Measurements from ENCODE around the gene PF4V1.

PF4V1 gene

DNA sequence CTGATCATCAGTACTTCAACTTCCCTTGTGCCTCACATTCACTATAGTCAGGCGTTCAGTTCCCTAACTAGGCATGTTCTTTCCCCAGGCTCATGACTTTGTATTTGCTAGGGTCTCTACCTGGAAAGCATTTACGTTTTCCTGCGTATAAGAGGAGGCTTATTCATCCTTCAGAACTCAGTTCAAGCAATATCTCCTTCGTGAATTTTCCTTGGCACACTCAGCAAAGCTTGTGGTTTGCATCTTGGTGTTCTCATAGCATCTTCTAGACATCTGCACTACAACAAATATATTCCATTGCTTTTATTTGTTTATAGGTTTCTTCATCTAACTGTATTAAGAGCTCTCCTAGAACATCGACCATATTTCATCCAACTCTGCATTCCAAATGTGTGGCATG lies 14.0 kb upstream of the PF4V1 start:
- H3K9me3 Mint-ChIP-seq = no peaks in the 10 kb centered on the region
- no peak overlapping the region for H3K4me3 Mint-ChIP-seq
- ATAC-seq = no peak
- peaks cover 21% of the 10 kb centered on the region for H3K27me3 Mint-ChIP-seq
- H3K27ac Mint-ChIP-seq = no peak overlapping the region
- no peaks in the 10 kb centered on the region for H3K4me1 Mint-ChIP-seq
- H3K36me3 Mint-ChIP-seq = no peaks in the 10 kb centered on the region

DNA sequence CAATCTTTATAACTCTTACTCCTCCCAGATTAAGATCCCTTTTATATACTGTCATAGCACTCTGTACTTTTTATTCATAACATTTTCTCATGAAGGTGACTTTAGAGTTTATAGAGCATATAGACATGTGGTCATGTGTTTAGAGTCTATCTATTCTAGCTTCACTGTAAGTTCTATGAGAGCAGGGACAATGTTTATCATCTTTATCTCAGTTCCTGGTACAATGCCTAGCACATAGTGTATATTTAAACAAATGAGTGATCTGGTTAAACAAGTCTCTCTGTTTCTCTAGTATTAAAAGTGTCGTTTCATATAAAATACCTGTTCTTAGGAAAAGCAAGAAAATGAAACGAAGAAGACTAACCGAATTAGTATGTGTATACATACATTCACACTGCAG lies 13.4 kb upstream of the PF4V1 start:
- H3K27me3 Mint-ChIP-seq = peaks cover 21% of the 10 kb centered on the region
- no peaks in the 10 kb centered on the region for H3K4me1 Mint-ChIP-seq
- no peak overlapping the region for H3K4me3 Mint-ChIP-seq
- H3K9me3 Mint-ChIP-seq = no peaks in the 10 kb centered on the region
- H3K27ac Mint-ChIP-seq = no peak overlapping the region
- H3K36me3 Mint-ChIP-seq = no peaks in the 10 kb centered on the region
- no peak for ATAC-seq

DNA sequence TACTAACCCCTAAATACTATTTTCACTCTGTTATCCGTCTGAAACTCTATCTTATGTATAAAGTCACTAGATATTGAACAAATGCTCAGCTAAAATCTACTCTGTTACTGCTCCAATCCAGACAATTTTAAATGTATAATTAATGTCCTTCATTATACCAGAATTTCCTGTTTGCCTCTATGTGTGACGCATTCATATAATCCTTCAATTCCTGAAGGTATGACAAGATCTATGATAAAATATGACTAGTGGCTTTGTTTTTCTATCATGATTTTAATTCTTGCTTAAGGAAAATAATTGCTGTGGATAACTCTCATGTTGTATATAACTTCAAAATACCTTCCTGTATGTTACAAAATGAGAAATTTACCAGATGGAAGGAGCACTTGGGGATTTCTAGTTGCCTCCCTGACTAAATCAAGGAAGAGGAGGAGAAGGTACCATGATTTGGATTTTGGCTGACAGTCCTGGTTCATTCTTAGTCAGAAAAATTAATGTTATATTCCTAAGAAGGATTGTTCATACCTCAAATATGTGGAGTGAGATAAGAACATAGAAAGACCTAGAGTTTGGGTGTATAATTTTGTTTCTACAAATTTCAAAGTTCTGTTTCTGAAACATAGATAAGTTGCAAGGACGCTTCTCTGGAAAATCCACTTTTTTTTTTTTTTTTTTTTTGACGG lies 11.7 kb upstream of the PF4V1 start:
- no peaks in the 10 kb centered on the region for H3K4me1 Mint-ChIP-seq
- no peak overlapping the region for H3K27ac Mint-ChIP-seq
- H3K27me3 Mint-ChIP-seq = peaks cover 20% of the 10 kb centered on the region
- ATAC-seq = no peak
- no peak overlapping the region for H3K4me3 Mint-ChIP-seq
- no peaks in the 10 kb centered on the region for H3K9me3 Mint-ChIP-seq
- H3K36me3 Mint-ChIP-seq = no peaks in the 10 kb centered on the region

DNA sequence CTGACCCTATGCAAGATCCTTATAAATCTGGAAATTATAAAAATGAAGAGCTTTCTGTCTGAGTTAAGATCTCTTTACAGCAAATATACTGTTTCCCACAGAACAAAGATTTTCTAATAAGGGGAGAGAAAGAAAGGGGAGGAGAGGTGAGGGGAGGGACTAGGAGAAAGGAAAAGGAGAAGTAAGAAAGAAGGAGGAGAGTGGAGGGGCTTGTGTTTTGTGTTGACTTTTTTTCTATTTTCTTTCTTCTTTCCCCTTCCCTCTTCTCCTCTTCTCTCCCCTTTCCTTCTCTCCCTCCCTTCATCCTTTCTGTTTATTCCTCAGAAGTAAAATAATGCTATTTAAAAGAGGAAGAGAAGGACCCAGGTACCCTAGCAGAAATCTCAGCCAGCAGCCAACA lies 10.4 kb upstream of the PF4V1 start:
- Mint-ChIP-seq H3K27ac (no peak overlapping the region), H3K9me3 (no peaks in the 10 kb centered on the region), H3K27me3 (peaks cover 13% of the 10 kb centered on the region), H3K36me3 (no peaks in the 10 kb centered on the region), H3K4me3 (no peak overlapping the region), H3K4me1 (no peaks in the 10 kb centered on the region)
- ATAC-seq = no peak

DNA sequence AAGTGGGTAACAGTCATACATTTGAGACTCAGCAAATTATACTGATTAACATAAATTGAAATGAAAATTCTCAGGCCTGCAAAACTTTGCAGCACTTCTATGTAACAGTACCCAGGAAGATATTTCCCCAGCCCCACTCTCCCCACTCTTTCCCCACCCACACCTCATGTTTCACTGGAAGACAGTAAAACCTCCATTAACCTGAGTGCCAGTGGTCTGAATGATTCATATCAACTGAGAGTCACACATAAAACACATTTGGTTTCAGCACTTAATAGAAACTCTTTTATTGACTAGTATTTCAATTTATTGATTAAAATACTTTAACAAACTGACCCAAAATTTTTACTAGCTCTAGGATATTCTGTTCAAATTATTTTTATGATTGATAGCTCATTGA lies 9.7 kb upstream of the PF4V1 start:
- Mint-ChIP-seq H3K36me3 (no peaks in the 10 kb centered on the region), H3K9me3 (no peaks in the 10 kb centered on the region), H3K27ac (no peak overlapping the region), H3K27me3 (peaks cover 13% of the 10 kb centered on the region), H3K4me3 (no peak overlapping the region), H3K4me1 (no peaks in the 10 kb centered on the region)
- ATAC-seq = no peak

DNA sequence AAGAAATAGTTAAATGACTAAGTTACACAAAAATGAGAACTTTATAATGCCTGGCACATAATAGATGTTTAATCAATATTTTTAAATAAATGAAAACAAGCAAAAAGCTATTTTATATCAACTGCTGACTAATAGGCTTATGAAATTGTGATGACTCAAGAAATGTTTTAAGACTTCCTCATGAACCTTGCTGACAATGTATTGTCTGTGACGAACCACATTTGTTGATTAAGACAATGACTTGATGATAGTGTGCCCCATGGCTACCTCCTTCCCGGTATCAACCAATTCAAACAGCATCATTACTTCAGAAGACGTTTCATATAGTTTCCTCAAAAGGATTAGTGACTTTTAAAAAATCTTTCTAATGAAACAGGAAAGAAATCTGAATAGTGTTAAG lies 8.8 kb upstream of the PF4V1 start:
- no peaks in the 10 kb centered on the region for H3K36me3 Mint-ChIP-seq
- H3K4me3 Mint-ChIP-seq = no peak overlapping the region
- H3K4me1 Mint-ChIP-seq = no peaks in the 10 kb centered on the region
- H3K27ac Mint-ChIP-seq = no peak overlapping the region
- no peak for ATAC-seq
- no peaks in the 10 kb centered on the region for H3K9me3 Mint-ChIP-seq
- H3K27me3 Mint-ChIP-seq = peaks cover 7% of the 10 kb centered on the region

DNA sequence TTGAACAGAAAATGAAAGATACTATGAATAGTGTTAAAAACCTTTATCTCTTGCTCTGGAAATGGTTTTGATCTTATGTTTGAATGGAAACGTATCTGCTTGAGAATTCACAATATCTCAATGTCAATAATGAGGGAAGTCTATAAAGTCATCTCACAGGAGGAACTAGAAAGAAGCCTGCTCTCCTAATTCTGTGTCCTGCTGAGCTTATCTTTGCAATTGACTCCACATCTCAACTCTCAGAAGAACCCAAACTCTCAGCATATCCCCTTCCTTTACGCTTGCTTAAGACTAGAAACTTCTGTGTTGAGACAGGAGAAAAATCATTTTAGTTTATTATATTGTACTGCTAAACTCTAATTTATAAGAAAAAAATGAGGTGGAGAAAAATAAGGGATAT lies 8.3 kb upstream of the PF4V1 start:
- no peaks in the 10 kb centered on the region for H3K36me3 Mint-ChIP-seq
- no peaks in the 10 kb centered on the region for H3K9me3 Mint-ChIP-seq
- H3K27ac Mint-ChIP-seq = no peak overlapping the region
- no peak for ATAC-seq
- H3K27me3 Mint-ChIP-seq = peaks cover 2% of the 10 kb centered on the region
- no peak overlapping the region for H3K4me3 Mint-ChIP-seq
- no peaks in the 10 kb centered on the region for H3K4me1 Mint-ChIP-seq

DNA sequence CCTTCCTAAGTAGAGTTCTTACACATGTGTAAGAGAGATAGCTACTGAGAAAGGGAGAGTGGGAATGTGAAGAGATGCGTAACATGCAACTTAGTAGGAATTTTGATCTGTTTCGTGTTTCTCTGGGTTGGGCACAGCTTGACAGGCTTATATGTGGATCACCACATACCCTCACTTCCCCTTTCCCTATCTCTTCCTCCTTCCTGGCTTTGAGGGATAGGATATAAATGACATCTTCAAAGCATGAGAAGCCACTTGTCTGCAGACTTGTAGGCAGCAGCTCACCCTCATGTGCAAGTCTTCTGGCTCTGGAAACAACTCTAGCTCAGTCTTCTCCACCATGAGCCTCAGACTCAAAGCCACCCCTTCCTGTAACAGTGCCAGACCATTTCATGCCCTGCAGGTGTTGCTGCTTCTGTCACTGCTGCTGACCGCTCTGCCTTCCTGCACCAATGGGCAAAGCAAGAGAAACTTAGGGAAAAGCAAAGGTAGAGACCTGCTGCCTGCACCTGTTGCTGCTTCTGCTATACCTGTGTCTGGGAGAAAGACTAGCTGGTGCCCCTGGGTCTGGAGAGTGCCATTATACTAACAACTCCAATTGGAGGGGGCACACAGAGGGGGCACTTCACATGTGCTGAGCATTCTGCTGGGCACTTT lies 5.4 kb upstream of the PF4V1 start:
- Mint-ChIP-seq H3K9me3 (no peaks in the 10 kb centered on the region), H3K27me3 (no peaks in the 10 kb centered on the region), H3K27ac (no peak overlapping the region), H3K4me1 (no peaks in the 10 kb centered on the region), H3K4me3 (no peak overlapping the region), H3K36me3 (no peaks in the 10 kb centered on the region)
- ATAC-seq = peak; percentile 34

DNA sequence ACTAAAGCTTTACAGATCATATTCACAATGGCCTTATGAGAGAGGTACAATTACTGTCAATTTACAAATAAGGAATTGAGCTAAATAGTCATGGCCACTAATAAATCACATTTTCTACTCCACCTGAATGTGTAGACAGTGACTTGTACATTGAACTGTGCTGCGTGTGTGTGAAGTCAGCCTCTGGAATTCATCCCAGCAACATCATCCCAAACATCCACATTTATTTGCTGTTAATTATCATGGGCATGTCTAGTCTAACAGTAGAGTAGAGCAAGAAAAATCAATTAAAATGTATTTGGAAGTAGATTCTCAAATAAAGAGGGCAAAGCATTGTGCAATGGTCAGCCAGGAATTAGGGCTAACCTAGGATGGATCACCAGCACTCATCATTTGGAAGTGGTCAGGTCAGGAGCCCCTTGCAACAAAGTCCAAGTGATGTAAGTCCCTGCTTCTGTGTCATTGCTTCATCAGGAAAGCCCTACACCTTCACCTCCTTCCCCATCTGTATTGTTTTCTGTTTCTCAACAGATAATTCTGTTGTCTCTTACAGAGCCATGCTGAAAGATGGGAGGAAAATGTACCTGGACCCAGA lies 4.8 kb upstream of the PF4V1 start:
- Mint-ChIP-seq H3K36me3 (no peaks in the 10 kb centered on the region), H3K27ac (no peak overlapping the region), H3K9me3 (no peaks in the 10 kb centered on the region), H3K4me3 (no peak overlapping the region), H3K4me1 (no peaks in the 10 kb centered on the region), H3K27me3 (no peaks in the 10 kb centered on the region)
- ATAC-seq = no peak

DNA sequence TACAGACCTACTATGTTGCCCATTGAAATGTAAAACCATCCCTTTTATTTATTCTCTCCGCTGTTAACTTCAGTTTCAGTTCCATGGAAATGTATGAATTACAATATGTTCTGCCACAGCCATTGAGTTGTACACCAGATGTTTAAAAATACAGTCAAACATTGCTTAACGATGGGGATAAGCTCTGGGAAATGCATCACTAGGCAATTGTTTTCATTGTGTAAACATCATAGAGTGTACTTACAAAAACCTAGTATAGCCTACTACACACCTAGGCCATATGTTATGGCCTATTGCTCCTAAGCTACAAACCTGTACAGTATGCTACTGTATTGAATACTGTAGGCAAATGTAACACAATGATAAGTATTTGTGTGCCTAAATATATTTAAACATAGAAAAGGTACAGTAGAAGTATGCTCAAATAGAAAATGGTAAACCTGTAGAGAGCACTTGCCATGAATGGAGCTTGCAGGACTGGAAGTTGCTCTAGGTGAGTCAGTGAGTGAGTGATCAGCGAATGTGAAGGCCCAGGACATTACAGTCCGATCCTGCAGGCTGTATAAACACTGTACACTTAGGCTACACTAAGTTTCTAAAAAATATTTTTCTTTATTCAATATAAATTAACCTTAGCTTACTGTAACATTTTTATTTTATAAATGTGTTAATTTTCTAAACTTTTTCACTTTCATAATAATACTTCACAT lies 2.7 kb upstream of the PF4V1 start:
- Mint-ChIP-seq H3K36me3 (no peaks in the 10 kb centered on the region), H3K9me3 (no peaks in the 10 kb centered on the region), H3K4me3 (no peak overlapping the region), H3K27me3 (no peaks in the 10 kb centered on the region), H3K27ac (no peak overlapping the region), H3K4me1 (no peaks in the 10 kb centered on the region)
- ATAC-seq = no peak

DNA sequence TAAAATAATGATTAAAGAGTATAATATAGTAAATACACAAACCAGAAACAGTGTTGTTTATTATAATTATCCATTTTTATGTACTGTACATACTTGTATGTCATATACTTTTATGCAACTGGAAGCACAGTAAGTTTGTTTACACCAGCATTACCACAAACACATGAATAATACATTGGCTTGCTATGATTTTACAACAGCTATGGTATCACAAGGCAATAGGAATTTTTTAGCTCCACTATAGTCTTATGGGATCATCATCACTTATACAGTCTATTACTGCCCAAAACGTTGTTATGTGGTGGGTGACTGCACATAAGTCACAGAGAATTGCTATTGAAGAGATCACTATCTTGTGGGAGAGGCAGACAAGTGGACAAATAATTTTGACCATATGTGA lies 1.8 kb upstream of the PF4V1 start:
- ATAC-seq = no peak
- H3K36me3 Mint-ChIP-seq = no peaks in the 10 kb centered on the region
- no peak overlapping the region for H3K4me3 Mint-ChIP-seq

DNA sequence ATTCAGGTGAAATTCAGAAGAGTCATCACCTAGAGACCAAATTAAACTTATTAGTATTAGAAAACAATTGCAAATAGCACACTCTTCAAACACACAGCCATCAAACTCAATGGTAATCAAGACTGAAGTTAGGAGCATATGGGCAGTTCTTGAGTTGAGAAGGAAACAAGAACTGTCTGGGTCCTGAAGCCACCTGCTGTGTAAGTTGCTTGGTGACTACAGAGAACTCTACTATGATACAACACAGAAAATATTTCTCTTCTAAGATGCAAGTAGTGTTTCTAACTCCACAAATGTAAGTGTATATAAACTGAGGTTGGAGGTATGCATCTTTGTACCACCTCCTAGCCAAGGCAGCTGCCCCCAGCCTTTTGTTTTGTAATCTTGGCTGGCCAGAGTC lies 325 bp upstream of the PF4V1 start:
- H3K4me3 Mint-ChIP-seq = no peak overlapping the region
- no peaks in the 10 kb centered on the region for H3K9me3 Mint-ChIP-seq
- no peaks in the 10 kb centered on the region for H3K4me1 Mint-ChIP-seq

More for the DNA sequence above, 1.8 kb upstream of the PF4V1 start:
- Mint-ChIP-seq H3K27ac (no peak overlapping the region), H3K4me1 (no peaks in the 10 kb centered on the region), H3K27me3 (no peaks in the 10 kb centered on the region), H3K9me3 (no peaks in the 10 kb centered on the region)

DNA sequence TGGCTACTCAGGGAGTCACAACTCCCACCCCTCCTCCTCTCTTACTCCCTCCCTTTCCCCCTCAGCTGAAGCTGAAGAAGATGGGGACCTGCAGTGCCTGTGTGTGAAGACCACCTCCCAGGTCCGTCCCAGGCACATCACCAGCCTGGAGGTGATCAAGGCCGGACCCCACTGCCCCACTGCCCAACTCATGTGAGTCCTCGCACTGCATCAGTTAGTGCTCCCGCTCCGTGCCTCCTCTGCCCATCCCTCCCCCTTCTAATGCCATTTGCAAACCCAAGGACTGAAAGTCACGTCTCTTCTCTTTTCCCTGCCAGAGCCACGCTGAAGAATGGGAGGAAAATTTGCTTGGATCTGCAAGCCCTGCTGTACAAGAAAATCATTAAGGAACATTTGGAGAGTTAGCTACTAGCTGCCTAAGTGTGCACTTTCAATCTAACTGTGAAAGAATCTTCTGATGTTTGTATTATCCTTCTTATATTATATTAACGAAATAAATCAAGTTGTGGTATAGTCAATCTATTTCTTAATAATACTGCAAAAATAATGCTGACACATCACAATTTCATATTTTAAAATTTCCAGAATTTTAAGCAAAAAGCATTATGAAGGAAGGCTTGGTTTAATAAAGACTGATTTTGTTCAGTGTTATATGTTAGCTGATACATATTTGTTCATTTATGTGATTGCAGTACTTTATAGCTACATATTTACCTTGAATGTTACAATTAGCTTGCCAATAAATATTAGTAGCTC lies 800 bp downstream of the PF4V1 start:
- no peak overlapping the region for H3K27ac Mint-ChIP-seq

More for the DNA sequence above, 325 bp upstream of the PF4V1 start:
- Mint-ChIP-seq H3K36me3 (no peaks in the 10 kb centered on the region), H3K27ac (no peak overlapping the region), H3K27me3 (no peaks in the 10 kb centered on the region)
- no peak for ATAC-seq

DNA sequence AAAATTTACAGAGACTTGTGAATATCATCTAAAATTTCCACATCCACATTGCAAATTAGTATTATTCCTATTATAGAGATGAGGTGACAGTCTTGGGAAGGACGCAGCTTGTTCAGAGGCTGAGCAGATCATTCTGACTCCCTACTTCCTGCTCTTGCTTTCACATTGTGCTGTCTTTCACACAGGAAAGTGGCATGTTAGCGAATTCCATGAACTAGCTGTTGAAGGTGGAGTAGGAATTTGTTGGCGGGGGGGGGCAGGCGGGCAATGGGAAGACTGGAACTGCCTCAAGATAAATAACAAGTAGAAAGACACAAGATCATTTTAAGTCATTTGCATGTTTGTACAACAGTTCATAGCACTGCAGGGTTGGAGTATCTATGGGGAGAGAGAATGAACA lies 2.3 kb downstream of the PF4V1 start:
- no peaks in the 10 kb centered on the region for H3K4me1 Mint-ChIP-seq
- ATAC-seq = no peak
- no peaks in the 10 kb centered on the region for H3K36me3 Mint-ChIP-seq
- no peaks in the 10 kb centered on the region for H3K9me3 Mint-ChIP-seq
- no peak overlapping the region for H3K27ac Mint-ChIP-seq
- no peak overlapping the region for H3K4me3 Mint-ChIP-seq
- no peaks in the 10 kb centered on the region for H3K27me3 Mint-ChIP-seq

More for the DNA sequence above, 800 bp downstream of the PF4V1 start:
- no peaks in the 10 kb centered on the region for H3K36me3 Mint-ChIP-seq
- no peak overlapping the region for H3K4me3 Mint-ChIP-seq
- no peaks in the 10 kb centered on the region for H3K4me1 Mint-ChIP-seq
- ATAC-seq = no peak
- H3K27me3 Mint-ChIP-seq = no peaks in the 10 kb centered on the region
- no peaks in the 10 kb centered on the region for H3K9me3 Mint-ChIP-seq

DNA sequence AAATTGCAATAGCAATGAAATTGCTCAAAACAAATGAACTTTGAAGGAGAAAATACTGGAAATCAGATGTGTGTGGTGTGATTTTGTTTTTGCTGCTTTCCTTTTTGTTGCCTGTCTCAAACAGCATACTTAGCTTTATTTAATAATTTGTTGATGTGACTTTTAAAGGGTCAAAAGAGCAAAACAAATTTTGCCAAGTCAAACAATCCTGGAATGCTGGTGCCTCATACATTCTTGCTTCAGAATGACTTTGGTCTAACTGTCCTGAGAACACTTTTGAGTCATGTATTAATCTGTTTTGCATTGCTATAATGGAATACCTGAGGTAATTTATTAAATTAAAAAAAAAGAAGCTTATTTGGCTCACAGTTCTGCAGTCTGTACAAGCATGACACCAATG lies 3.4 kb downstream of the PF4V1 start:
- no peak overlapping the region for H3K27ac Mint-ChIP-seq
- H3K4me1 Mint-ChIP-seq = no peaks in the 10 kb centered on the region
- no peak for ATAC-seq
- H3K9me3 Mint-ChIP-seq = no peaks in the 10 kb centered on the region
- H3K36me3 Mint-ChIP-seq = no peaks in the 10 kb centered on the region
- H3K4me3 Mint-ChIP-seq = no peak overlapping the region
- no peaks in the 10 kb centered on the region for H3K27me3 Mint-ChIP-seq
